ENCODE measurements around the gene KIF13A.
"Not testable (repeated sequence)": the region's sequence is repeated elsewhere in the genome, so short reads cannot be mapped to it uniquely, and the experiment has no call there.

KIF13A gene

GRCh38 chr6:17998003-17998402 is 10.6 kb upstream of the KIF13A start:
- DNase-seq, result no peak

- no peak for DNase-seq
Measured at GRCh38 chr6:17995414-17995813, 8.0 kb upstream of the KIF13A start.

- DNase-seq, result no peak
Measured at GRCh38 chr6:17994019-17994418, 6.6 kb upstream of the KIF13A start.

GRCh38 chr6:17988422-17988944 is 1.0 kb upstream of the KIF13A start:
- no peak for DNase-seq

- peak in 2 of 5 donors; percentile 15 to 23 for DNase-seq
Measured at GRCh38 chr6:17987697-17988421, 424 bp upstream of the KIF13A start.

- DNase-seq, result no peak
Measured at GRCh38 chr6:17986656-17987446, 584 bp downstream of the KIF13A start.

- DNase-seq, result no peak
Measured at GRCh38 chr6:17985934-17986655, 1.3 kb downstream of the KIF13A start.

GRCh38 chr6:17984812-17985670 is 2.4 kb downstream of the KIF13A start:
- no peak for DNase-seq

- no peak for DNase-seq
Measured at GRCh38 chr6:17984399-17984798, 3.0 kb downstream of the KIF13A start.

GRCh38 chr6:17983730-17984129 is 3.7 kb downstream of the KIF13A start:
- DNase-seq, result no peak

- DNase-seq, result no peak
Measured at GRCh38 chr6:17980329-17980728, 7.1 kb downstream of the KIF13A start.

GRCh38 chr6:17979479-17979878 is 8.0 kb downstream of the KIF13A start:
- DNase-seq, result no peak

- DNase-seq, result not testable (repeated sequence)
Measured at GRCh38 chr6:17976258-17976657, 11.2 kb downstream of the KIF13A start.

- no peak for DNase-seq
Measured at GRCh38 chr6:17974570-17975368, 12.7 kb downstream of the KIF13A start.

GRCh38 chr6:17972978-17973622 is 14.3 kb downstream of the KIF13A start:
- no peak for DNase-seq

GRCh38 chr6:17972074-17972952 is 15.1 kb downstream of the KIF13A start:
- no peak for DNase-seq

- no peak for DNase-seq
Measured at GRCh38 chr6:17971128-17972073, 16.0 kb downstream of the KIF13A start.

- no peak for DNase-seq
Measured at GRCh38 chr6:17968876-17969275, 18.6 kb downstream of the KIF13A start.

Measured in T-helper 1 cell (primary cell).